ENCODE data around the gene ACP2.
"Not testable (repeated sequence)": the region's sequence is repeated elsewhere in the genome, so short reads cannot be mapped to it uniquely, and the experiment has no call there.

Gene ACP2

DNA sequence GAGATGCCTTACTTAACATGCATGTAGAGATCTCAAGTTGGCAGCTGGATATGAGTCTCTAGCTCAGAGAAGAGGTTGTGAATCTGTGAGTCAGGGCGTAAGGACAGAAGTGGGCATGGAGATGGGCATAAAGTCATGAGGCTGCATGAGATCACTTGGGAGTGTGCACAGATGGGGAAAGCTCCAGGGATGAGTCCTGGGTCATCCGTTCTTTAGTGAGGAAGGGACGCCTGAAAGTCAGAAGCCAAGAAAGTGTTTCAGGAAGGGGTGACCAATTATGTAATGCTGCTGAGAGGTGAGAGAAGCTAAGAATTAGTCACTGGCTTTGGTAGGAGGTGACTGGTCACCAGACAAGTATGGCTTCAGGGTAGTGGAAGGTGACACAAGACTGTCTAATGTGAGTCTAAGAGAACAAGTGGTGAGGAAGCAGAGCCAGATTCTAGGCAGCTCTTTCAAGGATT lies 6.7 kb downstream of the ACP2 start:
- DNase-seq: no peak

DNA sequence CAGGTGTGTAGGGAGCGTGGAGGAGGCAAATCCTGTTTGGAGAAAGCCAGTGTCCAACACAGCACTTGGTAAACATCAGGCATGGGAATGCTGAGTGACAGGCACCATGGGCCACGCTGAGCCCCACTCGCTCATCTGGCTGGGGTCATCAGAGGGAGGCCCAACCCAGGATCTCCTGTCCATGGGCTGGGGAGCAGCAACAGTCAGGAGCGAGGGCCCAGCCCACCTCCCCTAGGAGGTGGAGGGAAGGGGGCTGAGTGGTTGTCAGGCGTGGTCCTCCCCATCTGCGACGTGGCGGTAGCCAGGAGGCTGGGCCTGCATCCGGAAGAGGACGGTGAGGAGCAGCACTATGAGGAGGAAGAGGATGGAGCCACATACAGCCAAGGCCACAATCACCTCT lies 8.8 kb downstream of the ACP2 start:
- no peak for DNase-seq

DNA sequence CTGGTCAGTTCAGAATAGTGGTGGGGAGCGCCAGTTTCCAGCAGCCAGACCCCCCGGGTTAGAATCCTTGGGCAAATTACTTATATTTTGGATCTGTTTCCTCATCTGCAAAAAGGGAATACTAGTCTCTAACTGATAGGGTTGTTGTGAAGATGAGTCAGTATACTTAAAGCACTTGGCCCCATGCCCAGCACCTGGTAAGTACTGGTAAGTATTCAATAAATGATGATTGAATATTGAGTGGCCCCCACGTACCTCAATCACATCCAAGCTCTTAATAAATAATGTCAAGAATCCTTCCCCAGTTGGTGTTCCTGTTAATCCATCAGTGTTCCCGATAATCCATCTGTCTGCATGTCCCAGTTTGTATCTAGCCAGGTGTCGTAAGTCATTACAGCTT lies 12.1 kb downstream of the ACP2 start:
- DNase-seq: no peak

DNA sequence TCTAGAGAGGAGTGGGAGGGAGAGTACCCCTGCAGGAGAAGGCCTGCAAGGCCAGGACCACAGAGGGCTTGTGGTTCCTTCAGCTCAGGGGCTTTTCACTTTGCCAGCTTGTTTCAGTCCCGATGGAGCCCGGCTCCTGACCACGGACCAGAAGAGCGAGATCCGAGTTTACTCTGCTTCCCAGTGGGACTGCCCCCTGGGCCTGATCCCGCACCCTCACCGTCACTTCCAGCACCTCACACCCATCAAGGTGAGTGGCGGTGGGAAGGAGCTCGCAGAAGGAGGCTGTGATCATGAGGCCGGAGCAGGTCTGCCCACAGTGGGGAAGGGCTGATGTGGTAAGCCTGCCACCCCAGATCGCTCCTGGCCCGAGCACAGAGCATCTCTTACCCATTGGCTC lies 13.5 kb downstream of the ACP2 start:
- DNase-seq: no peak

DNA sequence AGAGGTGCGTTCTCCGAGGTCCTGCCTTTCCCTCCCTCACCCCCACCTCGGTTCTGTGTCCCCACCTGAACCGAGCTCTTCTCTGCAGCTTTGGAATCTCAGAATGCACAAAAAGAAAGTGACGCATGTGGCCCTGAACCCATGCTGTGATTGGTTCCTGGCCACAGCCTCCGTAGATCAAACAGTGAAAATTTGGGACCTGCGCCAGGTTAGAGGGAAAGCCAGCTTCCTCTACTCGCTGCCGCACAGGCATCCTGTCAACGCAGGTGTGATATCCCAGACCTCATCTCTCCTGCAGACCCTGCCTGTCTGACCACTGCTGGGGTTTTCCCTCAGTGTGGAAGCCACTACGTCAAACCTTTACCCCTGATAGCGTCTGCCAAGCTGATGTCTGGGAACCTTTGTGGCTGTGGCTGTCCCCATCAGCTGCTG lies 13.9 kb downstream of the ACP2 start:
- peak; percentile 49 for DNase-seq

DNA sequence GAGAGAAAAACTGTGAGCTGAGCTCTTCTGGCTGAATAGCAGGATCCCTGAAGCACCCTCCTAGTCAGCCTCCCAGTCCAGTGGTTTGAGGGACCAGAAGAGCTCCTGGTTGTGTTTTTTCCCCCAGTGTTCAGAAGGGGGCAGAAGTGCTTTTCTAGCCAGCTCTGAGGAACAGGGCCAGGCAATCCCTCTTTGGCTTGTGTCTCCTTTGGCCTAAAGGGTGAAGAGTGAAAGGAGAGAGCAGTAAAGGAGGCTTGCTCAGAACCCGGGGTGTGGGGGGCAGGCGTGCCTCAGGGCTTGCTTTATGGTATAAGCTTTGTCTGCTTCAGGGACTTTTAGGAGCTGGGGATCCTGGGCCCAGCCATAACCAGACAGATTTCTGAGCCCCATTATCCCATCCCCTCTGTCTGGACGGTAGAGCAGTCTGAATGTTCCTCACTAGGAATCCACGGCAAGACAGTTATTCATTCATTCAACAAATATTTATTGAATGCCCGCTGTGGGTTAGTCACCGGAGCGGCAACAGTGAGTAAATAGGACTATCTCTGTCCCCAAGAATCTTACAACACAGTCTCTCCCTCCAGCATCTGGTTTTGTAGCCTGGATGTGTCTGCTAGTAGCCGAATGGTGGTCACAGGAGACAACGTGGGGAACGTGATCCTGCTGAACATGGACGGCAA lies 14.5 kb downstream of the ACP2 start:
- no peak for DNase-seq

DNA sequence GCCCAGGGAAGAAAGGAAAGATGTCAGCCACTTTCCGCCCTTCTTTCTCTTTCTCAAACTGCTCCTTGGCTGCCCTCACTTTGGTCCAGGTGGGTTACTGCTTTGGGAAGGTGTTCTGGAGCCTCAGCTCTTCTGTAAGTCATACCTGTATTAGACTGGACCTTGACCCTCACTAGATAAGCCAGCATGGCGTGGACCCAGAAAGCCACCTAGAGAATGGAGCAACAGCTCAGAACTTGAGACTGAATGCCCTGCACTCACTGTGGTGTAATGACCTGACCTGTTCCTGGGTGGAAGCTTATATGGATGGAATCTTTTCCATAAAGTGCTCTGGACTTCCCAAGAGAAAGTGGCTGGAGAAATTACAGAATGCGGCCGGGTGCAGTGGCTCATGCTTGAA lies 15.6 kb downstream of the ACP2 start:
- DNase-seq: no peak

DNA sequence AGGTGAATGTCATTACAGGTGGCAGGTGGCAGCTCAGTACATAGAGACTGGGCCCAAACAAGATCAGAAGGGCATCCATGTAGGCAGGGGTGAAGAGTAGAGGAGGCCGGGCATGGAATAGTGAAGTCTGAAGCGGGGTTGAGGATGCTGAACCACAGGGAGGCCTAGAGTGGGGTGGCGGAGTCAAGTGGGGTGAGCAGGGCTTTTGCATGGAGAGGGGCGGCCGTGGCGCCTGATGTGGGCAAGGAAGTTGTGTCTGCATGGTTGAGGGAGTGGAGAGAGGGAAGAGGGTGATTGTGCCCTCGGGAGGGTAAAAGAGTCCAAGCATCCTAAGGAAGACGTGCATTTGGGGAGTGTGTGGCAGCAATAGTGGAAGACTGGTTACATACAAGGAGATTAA lies 19.5 kb downstream of the ACP2 start:
- DNase-seq: no peak

DNA sequence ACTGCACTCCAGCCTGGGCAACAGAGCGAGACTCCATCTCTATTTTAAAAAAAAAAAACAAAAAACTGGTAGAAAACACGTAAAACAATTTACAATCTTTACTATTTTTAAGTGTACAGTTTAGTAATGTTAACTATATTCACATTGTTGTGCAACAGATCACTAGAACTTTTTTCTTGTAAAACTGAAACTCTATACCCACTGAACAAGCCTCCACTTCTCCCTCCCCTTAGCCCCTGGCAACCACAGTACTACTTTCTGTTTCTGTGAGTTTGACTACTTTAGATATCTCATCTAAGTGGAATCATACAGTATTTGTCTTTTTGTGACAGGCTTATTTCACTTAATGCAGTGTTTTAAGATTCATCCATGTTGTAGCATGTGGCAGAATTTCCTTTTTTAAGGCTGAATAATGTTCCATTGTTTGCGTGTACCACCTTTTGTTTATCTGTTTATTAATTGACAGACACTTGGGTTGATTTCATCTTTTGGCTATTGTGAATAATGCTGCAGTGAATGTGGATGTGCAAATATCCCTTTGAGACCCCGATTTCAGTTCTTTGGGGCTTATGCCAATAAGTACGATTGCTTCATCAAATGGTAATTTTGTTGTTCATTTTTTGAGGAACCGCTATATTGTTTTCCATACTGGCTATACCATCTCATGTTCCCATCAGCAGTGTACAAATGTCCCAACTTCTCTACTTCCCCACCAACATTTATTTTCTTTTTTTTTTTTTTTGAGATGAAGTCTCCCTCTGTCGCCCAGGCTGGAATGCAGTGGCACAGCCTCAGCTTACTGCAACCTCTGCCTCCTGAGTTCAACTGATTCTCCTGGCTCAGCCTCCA lies 22.8 kb downstream of the ACP2 start:
- no peak for DNase-seq

DNA sequence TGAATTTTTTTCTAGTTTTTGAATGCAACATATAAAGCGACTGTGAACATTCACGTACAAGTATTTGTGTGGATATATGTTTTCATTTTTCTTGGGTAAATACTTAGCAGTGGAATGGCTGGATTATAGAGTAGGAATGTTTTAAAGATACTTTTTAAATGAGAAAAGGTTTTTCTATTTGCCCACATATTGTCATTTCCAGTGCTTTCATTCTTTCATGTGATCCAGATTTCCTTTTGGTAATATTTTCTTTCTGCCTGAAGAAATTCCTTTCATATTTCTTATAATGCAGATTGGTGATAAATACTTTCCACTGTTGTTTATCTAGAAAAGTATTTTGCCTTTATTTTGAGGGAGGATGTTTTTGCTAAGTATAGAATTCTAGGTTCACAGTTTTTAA lies 25.9 kb downstream of the ACP2 start:
- no peak for DNase-seq

DNA sequence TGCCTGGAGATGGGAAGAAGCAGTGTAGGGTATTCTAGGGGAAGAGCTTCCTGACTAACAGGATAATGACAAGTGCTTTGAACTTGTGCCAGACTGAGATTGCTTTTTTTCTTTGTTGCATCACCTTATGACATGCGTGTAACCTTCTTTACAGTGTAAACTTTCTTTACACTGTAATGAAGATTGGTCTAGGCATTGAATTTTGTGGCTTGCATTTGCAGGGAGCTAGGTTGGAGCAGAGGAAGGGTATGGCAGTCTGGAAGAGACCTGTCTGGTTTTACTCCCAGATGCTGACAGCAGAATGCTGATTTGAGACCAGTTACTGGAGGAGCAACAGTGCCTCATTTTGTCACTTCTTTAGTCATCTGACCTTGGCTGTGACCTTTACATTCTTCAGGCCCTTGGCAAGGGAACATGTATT lies 28.2 kb downstream of the ACP2 start:
- no peak for DNase-seq

DNA sequence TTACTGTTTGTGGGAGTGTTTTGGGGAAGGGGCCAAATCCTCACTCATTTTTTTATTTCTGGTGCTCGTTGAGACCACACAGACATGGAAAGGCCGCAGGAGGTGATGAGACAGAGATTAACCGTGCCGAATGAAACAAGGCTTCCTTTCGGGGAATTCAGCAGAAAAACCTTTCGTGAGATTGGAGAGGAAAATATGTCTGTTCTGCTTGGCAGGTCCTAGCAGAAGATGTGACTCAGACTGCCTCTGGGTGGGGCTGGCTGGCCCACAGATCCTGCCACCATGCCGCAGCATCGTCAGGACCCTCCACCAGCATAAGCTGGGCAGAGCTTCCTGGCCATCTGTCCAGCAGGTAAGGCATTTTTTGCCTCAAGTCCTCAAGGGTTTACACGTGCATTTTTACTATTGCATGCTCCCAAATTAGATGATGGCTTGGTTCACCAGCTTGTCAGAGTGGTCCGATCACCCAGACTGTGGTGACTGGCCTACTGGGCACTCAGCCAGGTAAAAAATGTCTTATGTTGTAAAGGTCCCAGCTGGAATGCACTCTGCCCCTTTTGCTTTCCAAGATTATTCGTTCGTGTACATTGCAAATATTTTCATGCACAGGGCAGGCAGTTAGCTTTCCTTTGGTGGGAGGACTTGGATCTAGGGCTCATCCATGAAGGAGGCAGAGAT lies 32.4 kb downstream of the ACP2 start:
- DNase-seq: peak; percentile 45

DNA sequence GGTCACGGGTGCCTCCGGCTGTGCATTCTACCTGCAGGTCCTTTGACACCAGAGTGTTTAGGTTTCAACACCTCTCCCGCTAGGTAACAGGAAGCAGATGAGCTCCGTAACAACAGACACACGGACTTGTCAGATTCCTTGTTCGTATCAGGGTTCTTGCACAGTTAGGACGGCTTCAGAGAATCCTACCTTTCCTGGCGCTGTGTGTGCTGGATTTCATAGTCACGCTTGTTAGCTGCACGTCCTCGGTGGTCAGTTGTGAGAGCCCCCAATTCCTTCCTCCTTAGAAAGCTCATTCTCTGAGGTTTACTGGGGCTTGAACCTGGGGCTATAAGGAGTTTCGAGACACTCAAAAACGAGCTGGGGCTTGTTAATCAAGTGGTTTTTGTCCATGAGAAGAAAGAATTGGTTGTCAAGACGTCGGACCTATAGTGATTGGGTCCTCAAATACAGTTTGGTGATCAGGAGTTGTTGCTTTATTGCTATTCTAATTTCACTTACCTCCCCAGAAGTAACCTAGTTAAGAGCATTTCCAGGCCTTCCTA lies 33.2 kb downstream of the ACP2 start:
- DNase-seq: no peak

DNA sequence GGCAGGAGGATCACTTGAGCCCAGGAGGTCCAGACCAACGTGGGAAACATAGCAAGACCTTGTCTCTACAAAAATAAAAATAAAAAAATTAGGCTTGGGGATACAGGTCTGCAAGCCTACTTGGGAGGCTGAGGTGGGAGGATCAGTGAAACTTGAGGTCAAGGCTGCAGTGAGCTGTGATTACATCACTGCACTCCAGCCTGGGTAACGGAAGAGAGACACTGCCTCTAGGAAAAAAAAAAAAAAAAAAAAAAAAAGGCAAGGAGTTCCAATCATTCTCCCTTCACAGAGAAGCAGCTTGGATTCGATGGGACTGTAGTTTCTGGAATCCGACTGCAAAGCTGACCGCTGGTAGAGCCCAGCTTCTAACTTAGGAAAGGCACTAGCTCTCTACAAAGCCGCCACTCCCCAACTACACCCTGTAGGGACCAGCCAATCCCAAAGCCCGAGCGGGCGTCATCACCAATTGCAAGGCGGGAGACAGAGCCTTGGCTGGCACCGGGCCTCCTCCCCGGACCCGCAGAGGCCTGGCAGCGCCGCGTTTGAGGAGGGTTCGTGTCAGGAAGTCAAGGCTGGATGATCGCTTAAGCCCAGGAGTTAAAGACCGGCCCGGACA lies 34.6 kb downstream of the ACP2 start:
- DNase-seq: peak; percentile 75

DNA sequence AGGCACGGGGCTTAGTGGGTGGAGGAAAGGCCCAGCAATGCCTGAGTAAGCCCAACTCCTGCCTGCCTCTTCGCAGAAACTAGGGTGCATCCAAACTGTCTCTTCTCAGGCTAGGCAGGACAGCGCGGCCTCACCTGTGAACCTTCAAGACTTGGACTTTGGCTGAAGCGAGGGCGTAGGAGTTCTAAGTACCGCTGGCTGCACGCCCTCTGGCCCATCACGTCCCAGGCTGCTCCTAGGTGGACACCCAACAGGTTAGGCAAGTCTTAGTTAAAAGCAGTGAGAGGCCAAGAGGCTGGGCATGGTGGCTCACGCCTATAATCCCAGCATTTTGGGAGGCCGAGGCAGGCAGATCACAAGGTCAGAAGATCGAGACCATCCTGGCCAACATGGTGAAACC lies 35.7 kb downstream of the ACP2 start:
- DNase-seq: no peak

DNA sequence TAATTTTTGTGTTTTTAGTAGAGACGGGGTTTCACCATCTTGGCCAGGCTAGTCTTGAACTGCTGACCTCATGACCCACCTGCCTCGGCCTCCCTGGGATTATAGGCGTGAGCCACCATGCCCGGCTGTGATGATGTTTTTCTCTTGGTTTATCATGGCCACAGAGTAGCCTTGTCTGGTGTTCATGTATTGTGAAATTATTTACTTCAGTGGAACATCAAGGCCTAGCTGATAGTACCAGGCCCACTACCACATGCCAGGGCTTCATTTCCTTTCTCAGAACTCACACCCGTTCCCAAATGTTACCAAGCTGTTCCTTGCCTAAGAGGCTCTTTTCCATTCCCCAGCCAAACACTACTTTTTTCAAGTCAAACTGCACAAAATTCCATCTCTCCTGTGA lies 40.0 kb downstream of the ACP2 start:
- no peak for DNase-seq

DNA sequence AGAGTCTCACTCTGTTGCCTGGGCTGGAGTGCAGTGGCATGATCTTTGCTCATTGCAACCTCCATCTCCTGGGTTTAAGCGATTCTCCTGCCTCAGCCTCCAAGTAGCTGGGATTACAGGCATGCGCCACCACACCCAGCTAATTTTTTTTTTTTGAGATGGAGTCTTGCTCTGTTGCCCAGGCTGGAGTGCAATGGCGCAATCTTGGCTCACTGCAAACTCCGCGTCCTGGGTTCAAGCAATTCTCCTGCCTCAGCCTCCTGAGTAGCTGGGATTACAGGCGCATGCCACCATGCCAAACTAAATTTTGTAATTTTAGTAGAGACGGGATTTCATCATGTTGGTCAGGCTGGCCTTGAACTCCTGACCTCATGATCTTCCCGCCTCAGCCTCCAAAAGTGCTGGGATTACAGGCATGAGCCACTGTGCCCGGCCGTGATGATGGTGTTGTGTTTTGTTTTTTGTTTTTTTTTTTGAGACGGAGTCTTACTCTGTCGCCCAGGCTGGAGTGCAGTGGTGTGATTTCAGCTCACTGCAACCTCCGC lies 40.5 kb downstream of the ACP2 start:
- not testable (repeated sequence) for DNase-seq

DNA sequence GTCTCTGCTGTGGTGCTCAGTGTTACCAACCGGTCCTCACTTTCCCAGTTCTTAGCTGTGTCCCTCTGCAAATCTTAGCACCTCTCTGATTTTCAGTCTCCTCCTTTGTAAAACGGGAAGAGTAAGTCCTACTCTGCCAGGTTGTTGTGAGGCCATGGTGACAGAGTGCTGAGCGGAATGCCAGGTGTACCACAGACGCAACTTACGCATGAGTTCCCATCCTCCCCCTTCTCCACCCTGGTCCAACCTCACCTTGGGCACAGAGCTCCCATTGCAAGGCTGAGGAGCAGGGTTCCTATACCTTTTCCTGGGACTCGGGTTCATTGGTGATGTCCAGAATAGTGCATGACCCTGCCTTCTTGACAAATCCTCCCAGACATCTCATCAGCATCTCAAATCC lies 41.2 kb downstream of the ACP2 start:
- no peak for DNase-seq

DNA sequence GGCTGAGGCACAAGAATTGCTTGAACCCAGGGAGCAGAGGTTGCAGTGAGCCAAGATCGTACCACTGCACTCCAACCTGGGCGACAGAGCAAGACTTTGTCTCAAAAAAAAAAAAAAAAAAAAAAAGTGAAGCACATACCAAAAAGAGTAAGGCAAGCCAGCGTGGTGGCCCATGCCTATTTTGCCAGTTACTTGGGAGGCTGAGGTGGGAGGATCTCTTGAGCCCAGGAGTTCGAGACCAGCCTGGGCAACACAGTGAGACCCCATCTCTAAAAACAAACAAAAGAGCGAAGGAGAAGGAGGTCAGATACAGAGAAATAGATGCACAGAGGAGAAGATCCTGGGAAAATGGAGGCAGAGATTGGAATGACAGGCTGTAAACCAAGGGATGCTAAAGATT lies 42.0 kb downstream of the ACP2 start:
- DNase-seq: not testable (repeated sequence)

DNA sequence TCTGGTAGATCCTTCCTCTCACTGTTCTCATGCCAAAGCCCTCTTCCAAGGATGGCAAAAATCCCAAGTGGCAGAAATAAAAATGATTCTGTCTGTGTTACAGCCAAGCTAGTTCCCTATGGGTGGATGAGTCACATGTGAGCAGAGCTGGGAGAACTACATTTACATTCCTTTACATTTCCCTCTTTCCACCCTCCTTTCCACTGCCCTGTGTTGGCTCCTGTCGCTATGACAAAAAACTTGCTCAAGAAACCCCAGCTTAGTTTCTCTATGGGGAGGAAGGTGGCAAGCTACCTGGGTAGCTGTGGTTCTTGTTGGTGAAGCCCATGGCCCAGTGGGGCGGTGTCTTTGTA lies 44.0 kb downstream of the ACP2 start:
- DNase-seq: no peak

DNA sequence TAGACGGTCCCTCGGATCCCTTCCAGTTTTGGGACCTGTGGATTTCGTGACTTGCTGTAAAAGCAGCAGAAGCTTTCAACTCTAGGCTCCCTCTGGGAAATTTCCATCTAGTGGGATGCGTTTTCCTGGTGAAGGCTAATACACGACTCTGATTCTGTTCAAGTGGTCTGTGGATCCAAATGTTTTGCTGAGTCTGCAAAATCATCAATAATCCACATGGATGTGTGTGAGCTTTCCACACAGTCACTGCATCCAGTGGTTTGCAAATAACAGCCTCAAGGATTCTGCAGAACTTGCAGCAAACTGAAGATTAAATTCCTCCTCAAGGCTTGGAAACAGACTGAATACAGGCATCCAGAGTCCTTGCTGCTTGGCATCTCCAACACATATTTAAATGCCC lies 46.0 kb downstream of the ACP2 start:
- DNase-seq: no peak

DNA sequence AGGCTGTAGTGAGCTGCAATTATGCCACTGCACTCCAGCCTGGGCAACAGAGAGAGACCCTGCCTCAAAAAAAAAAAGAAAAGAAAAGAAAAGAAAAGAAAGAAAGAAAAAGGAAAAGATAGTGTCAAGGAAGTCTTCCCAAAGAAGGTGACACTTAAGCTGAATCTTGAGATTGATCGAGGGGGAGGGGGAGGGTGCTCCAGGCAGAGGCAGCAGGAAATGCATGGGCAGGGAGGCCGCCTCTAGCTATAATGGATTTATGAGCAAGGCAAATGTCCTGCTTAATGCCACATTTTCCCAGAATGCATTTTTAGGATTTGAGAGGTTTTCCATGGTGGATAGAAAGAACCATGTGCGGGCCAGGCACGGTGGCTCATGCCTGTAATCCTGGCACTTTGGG lies 47.6 kb downstream of the ACP2 start:
- DNase-seq: no peak

DNA sequence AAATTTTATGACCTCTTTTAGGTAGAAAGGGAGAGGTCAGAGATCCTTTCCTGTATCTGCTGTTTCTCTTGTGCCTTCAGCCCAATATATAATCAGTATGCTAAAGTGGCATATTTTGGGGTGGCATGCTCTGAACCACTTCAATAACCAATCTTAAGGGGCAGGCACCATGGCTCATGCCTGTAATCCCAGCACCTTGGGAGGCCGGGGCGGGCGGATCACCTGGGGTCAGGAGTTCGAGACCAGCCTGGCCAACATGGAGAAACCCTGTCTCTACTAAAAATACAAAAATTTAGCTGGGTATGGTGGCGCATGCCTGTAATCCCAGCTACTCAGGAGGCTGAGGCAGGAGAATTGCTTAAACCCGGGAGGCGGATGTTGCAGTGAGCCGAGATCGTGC lies 50.5 kb downstream of the ACP2 start:
- not testable (repeated sequence) for DNase-seq
